Cerebellar cortex (tissue), 1 donor: Measurements from ENCODE around the gene STEAP3.
"Not testable (repeated sequence)": the region's sequence is repeated elsewhere in the genome, so short reads cannot be mapped to it uniquely, and the experiment has no call there.

ENCODE experiments used
- DNase-seq: peaks from one replicate; pipeline ENCODE4 v3.0.0-alpha.2; 2015; ENCODE audit warnings: low spot score

STEAP3 gene

DNA sequence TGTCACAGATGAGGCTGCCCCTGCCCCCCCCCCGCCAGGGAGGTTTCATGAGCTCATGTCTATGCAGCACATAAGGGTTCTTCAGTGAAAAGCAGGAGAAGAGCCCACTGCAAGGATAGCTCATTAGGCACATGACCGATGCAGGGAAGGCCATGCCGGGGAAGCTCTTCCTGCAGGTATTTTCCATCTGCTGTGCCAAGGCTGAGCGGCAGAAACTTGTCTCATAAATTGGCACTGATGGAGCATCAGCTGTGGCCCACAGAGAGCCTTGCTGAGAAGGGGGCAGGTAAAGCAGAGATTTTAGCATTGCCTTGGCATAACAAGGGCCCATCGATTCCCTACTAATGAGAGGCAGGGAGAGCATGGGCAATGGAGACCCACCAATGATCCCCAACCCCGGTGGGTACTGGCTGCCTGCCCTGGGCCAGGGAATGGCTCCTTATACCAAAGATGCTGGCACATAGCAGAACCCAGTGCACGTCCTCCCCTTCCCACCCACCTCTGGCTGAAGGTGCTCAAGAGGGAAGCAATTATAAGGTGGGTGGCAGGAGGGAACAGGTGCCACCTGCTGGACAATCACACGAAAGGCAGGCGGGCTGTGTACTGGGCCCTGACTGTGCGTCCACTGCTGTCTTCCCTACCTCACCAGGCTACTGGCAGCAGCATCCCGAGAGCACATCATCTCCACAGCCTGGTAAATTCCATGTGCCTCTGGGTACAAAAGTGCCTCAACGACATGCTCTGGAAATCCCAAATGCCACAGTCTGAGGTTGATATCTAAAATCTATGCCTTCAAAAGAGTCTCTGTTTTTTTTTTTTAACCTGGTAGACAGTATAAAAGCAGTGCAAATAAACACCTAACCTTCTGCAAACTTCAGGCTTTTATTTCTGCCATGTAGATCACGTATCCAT, 41.4 kb downstream of the STEAP3 start:
- DNase-seq: peak; percentile 69

- no peak for DNase-seq
Observed at GRCh38 chr2:119265693-119266066, 42.0 kb downstream of the STEAP3 start.

DNA sequence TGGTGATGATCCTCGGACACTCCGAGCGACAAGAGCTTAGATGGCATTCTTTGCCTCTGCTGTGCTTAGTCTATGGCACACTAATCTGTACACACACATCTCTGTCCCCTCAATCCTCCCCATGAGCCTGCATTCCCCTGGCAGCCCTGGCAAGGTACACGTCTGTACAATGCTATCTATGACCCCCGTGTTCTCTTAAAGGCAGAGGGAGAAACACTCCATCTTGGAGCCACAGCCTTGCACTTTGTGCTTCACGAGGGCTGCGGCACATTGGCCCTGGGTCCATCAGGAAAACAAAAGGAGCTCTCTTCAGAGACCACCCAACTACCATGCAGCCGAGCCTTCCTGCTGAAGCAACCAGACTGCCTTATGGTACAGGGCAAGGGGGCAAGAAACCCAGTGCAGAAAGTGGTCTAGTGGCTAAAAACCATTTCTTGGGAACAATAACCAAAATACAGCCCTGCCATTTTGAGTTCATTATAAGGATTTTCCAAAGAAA, 42.5 kb downstream of the STEAP3 start:
- DNase-seq: no peak

- DNase-seq: no peak
Observed at GRCh38 chr2:119267604-119268003, 44.0 kb downstream of the STEAP3 start.

DNA sequence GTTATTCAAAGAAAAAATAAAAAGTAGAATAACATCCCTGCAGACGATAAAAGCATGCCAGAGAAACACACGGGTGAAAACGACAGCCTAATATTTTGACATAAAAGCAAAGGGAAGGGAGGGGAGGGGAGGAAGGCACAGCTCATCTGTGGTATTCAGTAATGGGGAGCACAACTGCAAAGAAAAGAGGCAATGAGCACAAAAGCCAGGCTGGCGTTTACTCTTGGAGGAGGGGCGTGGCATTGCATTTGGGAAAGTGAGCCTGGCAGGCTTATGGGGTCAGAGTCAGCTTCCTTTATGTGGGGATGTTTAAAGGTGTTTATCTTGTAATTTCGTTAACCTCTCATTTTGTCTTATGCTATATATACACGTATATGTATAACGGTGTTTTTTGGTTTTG, 53.2 kb downstream of the STEAP3 start:
- no peak for DNase-seq

- not testable (repeated sequence) for DNase-seq
Observed at GRCh38 chr2:119278385-119278784, 54.8 kb downstream of the STEAP3 start.

GRCh38 chr2:119278946-119279345, 55.3 kb downstream of the STEAP3 start:
- no peak for DNase-seq

- no peak for DNase-seq
Observed at GRCh38 chr2:119279666-119280065, 56.0 kb downstream of the STEAP3 start.

GRCh38 chr2:119280680-119281079, 57.0 kb downstream of the STEAP3 start:
- DNase-seq: no peak

GRCh38 chr2:119282146-119282995, 58.7 kb downstream of the STEAP3 start:
- no peak for DNase-seq

DNA sequence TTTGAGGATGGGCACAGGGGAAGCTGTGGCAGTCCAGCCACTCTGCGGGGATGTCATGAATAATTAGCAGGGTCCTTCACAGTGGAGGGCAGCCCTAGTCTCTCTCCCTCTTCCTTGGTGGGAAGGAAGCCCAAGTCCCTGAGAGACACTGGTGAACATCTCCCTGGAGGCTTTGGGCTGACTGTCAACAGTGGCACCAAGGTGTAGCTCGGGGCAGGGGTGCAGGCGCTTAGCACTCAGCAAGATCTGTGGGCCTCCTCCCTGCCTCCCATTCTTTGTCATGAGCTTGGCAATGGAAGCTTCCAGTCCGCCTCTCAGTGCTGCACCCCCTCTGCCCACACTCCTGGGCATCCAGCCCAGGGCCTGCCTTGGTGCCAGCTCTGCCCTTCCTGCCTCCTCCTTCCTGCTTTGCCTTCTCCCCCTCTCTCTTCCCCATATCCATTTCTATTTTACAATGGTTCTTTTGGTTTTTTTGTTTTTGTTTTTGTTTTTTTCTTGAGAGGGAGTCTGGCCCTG, 59.4 kb downstream of the STEAP3 start:
- peak; percentile 66 for DNase-seq

DNA sequence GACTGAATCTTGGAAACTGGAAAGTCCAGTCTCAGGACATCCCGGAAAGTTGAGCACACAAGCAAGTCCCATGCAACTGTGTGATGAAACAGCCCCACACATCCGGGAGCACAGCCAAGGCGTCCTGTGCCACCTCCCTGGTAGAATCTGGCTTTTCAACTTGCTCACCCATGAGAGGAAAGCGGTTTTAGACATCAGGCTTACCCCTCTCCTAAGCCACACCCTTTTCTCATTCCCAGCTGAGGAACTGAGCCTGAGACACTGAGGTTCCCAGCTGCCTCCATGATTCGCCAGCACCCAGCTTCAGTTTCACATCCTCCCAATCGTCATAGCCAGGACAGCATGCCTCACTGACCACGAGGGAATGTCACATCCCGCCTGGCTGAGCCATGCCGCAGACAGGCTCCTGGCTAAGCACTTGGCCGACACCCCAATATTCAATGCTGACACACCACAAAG, 60.3 kb downstream of the STEAP3 start:
- DNase-seq: peak; percentile 80

- DNase-seq: no peak
Observed at GRCh38 chr2:119286661-119287060, 63.0 kb downstream of the STEAP3 start.

DNA sequence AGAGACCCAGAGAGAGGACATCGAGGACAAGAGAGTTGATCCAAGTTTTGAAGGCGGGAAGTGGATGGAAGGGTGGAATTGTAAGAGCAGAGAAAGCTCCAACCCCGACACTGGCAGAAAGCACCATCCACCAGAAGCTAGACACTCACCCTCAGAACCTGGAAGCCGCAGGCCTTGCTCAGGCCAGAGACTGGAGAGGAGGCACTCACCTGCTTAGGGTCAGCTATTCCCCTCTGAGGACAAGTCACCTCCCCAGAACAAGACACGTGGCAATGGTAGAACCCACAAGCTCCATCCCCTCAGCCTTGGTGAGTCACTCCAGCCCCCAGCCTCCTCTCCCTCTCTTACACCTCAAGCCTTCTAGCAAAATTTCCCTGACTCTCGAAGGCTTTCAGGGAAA, 64.9 kb downstream of the STEAP3 start:
- no peak for DNase-seq

DNA sequence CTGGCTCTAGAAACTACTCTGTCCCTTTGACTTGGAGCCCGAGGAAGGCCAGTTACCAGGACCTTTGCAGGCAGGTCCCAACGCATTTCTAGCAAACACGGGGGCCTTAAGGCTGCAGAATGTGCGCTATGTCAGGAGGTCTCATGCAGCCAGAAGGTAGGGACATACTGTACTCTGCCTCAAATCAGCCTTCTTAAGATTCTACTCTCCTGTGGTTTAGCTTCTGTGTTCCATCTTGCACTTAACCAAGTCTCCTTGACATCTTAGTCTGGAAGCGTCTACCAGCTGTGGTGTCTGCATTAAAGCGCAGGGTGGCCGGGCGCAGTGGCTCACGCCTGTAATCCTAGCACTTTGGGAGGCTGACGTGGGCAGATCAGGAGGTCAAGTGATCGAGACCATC, 65.5 kb downstream of the STEAP3 start:
- no peak for DNase-seq

DNA sequence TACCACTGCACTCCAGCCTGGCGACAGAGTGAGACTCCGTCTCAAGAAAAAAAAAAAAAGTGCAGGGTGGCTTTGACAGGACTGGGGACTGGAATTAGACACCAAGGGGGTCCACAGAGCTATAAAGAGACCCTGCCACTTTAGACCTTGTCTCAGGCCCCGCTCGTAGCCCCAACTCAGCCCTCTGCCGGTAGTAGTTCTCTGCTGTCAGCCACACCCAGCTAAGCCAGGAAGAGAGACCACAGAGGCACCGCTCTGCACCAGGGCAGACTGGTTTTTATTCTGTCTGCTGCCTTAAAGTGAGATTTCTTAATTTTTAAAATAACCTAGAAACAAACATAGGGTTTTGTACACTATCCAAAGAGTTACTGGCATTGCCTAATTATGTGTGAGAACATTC, 66.0 kb downstream of the STEAP3 start:
- DNase-seq: no peak

GRCh38 chr2:119290859-119291587, 67.4 kb downstream of the STEAP3 start:
- DNase-seq: peak; percentile 86

- DNase-seq: no peak
Observed at GRCh38 chr2:119291588-119292167, 68.0 kb downstream of the STEAP3 start.

- DNase-seq: no peak
Observed at GRCh38 chr2:119292226-119292625, 68.6 kb downstream of the STEAP3 start.

DNA sequence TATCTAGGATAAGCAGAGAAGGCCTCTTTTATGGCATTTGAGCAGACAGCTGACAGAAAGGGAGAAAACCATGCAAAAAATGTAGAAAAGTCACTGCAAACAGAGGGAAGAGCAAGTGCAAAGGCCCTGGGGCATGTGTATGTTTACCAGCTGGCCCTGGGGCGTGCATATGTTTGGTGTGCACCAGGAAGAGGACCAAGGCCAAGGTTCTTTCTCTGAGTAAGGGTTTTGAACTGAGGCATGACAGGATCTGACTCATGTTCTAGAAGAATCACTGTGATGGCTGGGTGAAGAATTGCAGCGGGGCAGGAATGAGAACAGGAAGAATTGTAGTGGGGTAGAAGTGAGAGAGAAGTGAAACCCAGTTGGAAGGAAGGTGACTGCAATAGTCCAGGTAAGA, 69.6 kb downstream of the STEAP3 start:
- DNase-seq: no peak

DNA sequence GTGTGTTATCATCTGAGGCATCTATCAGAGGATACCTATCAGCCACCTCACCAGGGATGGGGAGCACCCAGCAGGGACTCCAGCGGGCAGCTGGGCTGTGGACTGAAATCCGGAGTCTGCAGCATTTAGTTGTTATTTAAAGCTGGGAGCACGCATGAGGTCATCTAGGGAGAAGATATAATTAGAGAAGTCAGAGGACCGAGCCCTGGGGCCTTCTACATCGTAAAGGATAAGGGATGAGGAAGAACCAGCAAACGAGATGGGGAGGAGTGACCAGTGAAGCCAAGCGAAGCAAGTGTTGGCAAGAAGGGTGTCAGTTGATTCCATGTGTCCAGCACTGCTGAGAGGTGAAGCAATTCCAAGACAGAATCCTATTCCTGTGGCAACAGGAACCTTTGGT, 70.3 kb downstream of the STEAP3 start:
- DNase-seq: peak; percentile 28
